Measurements from ENCODE around the gene PEX26. TPM values are rescaled to one million over a fixed set of nuclear protein-coding genes. Genes with fewer than 3 reads are reported as not detected.

PEX26 gene
- total RNA-seq, 1 experiment from 2014 or later = 30.6 TPM

GRCh38 chr22:18031695-18032454 lies 45.9 kb upstream of the PEX26 start:
- DNase-seq (peak; percentile 95), ATAC-seq (peak; percentile 82)
- H3K4me3 ChIP-seq (ENCODE audit: low read length) = peak overlapping the region; percentile 61
- intact Hi-C loops (cut with micrococcal nuclease) = loop anchor here (2.0 kb wide), 1 partner anchor 45 kb away; the partner anchor contains the start of gene PEX26
- H3K4me2 ChIP-seq (ENCODE audit: low read length) = peak overlapping the region; percentile 86
- CTCF ChIA-PET = interaction anchor here (0.6 to 1.0 kb wide), 2 partner anchors 113 to 202 kb away, joined by 3 to 6 read pairs; no protein-coding TSS in a partner anchor
- H3K9ac ChIP-seq (ENCODE audit: low read length) = peak overlapping the region; percentile 75
- no peak for TF ChIP-seq CTCF (conservative IDR thresholded peaks at IDR 0.05; ENCODE audit: low read depth, low read length)
- POLR2A ChIA-PET (ENCODE audit: unreplicated experiment) = interaction anchor here (0.6 kb wide), 2 partner anchors 44 to 46 kb away, joined by 3 to 7 read pairs; partner anchors contain the start of gene PEX26
- TSS peak; percentile 92 for BruUV-seq (replicated peaks)
- peak overlapping the region; percentile 16; the same call in 1 of the 2 replicates for H2AFZ ChIP-seq (ENCODE audit: low read length)
- no peaks in the 10 kb centered on the region for H3K9me3 ChIP-seq (ENCODE audit: low read length)
- no peaks in the 10 kb centered on the region for H4K20me1 ChIP-seq (ENCODE audit: low read length)
- no peaks in the 10 kb centered on the region for H3K27me3 ChIP-seq (ENCODE audit: low read length)
- H3K9me2 ChIP-seq (replicated peaks; ENCODE audit: low read length) = no peaks in the 10 kb centered on the region
- H3K36me3 ChIP-seq (ENCODE audit: low read depth, low read length) = no peaks in the 10 kb centered on the region
- H3K79me2 ChIP-seq (ENCODE audit: low read length) = no peaks in the 10 kb centered on the region
- H3K4me1 ChIP-seq (ENCODE audit: insufficient read depth, low read length) = peaks cover 49% of the 10 kb centered on the region
- H3K27ac ChIP-seq (ENCODE audit: low read length) = peak overlapping the region; percentile 97
- H3F3A ChIP-seq (ENCODE audit: low read length, unreplicated experiment) = peaks cover 17% of the 10 kb centered on the region

- POLR2A ChIA-PET (ENCODE audit: unreplicated experiment) = no interaction called here
- Histone ChIP-seq H3K4me3 (ENCODE audit: low read length) (peak overlapping the region; percentile 61), H3K79me2 (ENCODE audit: low read length) (no peaks in the 10 kb centered on the region), H3K27ac (ENCODE audit: low read length) (peak overlapping the region; percentile 97), H3K36me3 (ENCODE audit: low read depth, low read length) (no peaks in the 10 kb centered on the region), H3K9me2 (replicated peaks; ENCODE audit: low read length) (no peaks in the 10 kb centered on the region), H3K9me3 (ENCODE audit: low read length) (no peaks in the 10 kb centered on the region), H3K9ac (ENCODE audit: low read length) (peak overlapping the region; percentile 75), H3K4me2 (ENCODE audit: low read length) (peak overlapping the region; percentile 86), H3K4me1 (ENCODE audit: insufficient read depth, low read length) (peaks cover 49% of the 10 kb centered on the region), H4K20me1 (ENCODE audit: low read length) (no peaks in the 10 kb centered on the region), H3F3A (ENCODE audit: low read length, unreplicated experiment) (peaks cover 17% of the 10 kb centered on the region), H3K27me3 (ENCODE audit: low read length) (no peaks in the 10 kb centered on the region), H2AFZ (ENCODE audit: low read length) (peak overlapping the region; percentile 51; the same call in 1 of the 2 replicates)
- CTCF ChIA-PET = no interaction called here
- peak; percentile 92 for DNase-seq
- intact Hi-C loops (cut with micrococcal nuclease) = loop anchor here (2.0 kb wide), 1 partner anchor 44 kb away; the partner anchor contains the start of gene PEX26
- peak; percentile 86 for ATAC-seq
- TF ChIP-seq EZH2 (IDR thresholded peaks at IDR 0.05; ENCODE audit: low read length, unreplicated experiment) (no peak), EZH2phosphoT487 (IDR thresholded peaks at IDR 0.05; ENCODE audit: borderline replicate concordance, low read length) (no peak), CTCF (conservative IDR thresholded peaks at IDR 0.05; ENCODE audit: low read depth, low read length) (no peak)
- BruUV-seq (replicated peaks) = no TSS peak
These were observed 45.2 kb upstream of the PEX26 start for GRCh38 chr22:18032455-18033101.

All from PC-3 (cell line).